H9 (cell line): ENCODE measurements around the gene BACE2. TPM values are rescaled to one million over a fixed set of nuclear protein-coding genes. Genes with fewer than 3 reads are reported as not detected.

Experiments used
- DNase-seq: peaks from one replicate; pipeline ENCODE4 v3.0.0-alpha.2; 2017
- H2AFZ ChIP-seq: one replicate; pipeline ENCODE4 v1.6.1; 2013; ENCODE audit warnings: mild to moderate bottlenecking, low read length, control low read depth, moderate library complexity
- H2AK5ac ChIP-seq: 2 replicates; pipeline ENCODE4 v1.6.1; 2013; ENCODE audit warnings: low read length, control low read depth, mixed read lengths; ENCODE audit not compliant: insufficient read length
- H2BK120ac ChIP-seq: one replicate; pipeline ENCODE4 v1.6.1; 2013; ENCODE audit warnings: low read depth, mild to moderate bottlenecking, low read length, control low read depth, inconsistent platforms; ENCODE audit not compliant: poor library complexity, severe bottlenecking
- H2BK12ac ChIP-seq: 2 replicates; pipeline ENCODE4 v1.6.1; 2013; ENCODE audit warnings: low read length, control low read depth, mixed read lengths, low read depth; ENCODE audit not compliant: insufficient read length
- H2BK15ac ChIP-seq: 2 replicates; pipeline ENCODE4 v1.6.1; 2013; ENCODE audit warnings: low read depth, low read length, control low read depth
- H2BK20ac ChIP-seq: one replicate; pipeline ENCODE4 v1.6.1; 2013; ENCODE audit warnings: low read depth, mild to moderate bottlenecking, low read length, control low read depth, inconsistent platforms; ENCODE audit not compliant: poor library complexity, severe bottlenecking
- H2BK5ac ChIP-seq: 2 replicates; pipeline ENCODE4 v1.6.1; 2013; ENCODE audit warnings: low read length, control low read depth, mixed read lengths; ENCODE audit not compliant: insufficient read length
- H3K14ac ChIP-seq: 2 replicates; pipeline ENCODE4 v1.6.1; 2013; ENCODE audit warnings: low read length, control low read depth; ENCODE audit not compliant: insufficient read depth
- H3K18ac ChIP-seq: 2 replicates; pipeline ENCODE4 v1.6.1; 2013; ENCODE audit warnings: low read depth, mild to moderate bottlenecking, mixed read lengths, low read length, control low read depth; ENCODE audit not compliant: insufficient read length
- H3K23ac ChIP-seq: 2 replicates; pipeline ENCODE4 v1.6.1; 2013; ENCODE audit warnings: low read length, control low read depth, mixed read lengths, low read depth; ENCODE audit not compliant: insufficient read length
- H3K23me2 ChIP-seq: 2 replicates; pipeline ENCODE4 v1.6.1; 2013; ENCODE audit warnings: low read depth, mild to moderate bottlenecking, mixed read lengths, low read length, control low read depth; ENCODE audit not compliant: insufficient read length, poor library complexity, severe bottlenecking
- H3K27ac ChIP-seq: 2 replicates; pipeline ENCODE4 v1.5.1; 2013; ENCODE audit warnings: low read length, control low read depth, mixed read lengths, low read depth; ENCODE audit not compliant: insufficient read length
- H3K27me3 ChIP-seq: 2 replicates; pipeline ENCODE4 v1.6.1; 2013; ENCODE audit warnings: low read length, control low read depth, inconsistent platforms; ENCODE audit not compliant: insufficient read depth
- H3K4ac ChIP-seq: 2 replicates; pipeline ENCODE4 v1.6.1; 2013; ENCODE audit warnings: low read depth, mild to moderate bottlenecking, control low read depth, inconsistent platforms, low read length, moderate library complexity
- H3K4me1 ChIP-seq: 2 replicates; pipeline ENCODE4 v1.6.1; 2013; ENCODE audit warnings: low read length, control low read depth, inconsistent platforms; ENCODE audit not compliant: insufficient read depth
- H3K4me2 ChIP-seq: 2 replicates; pipeline ENCODE4 v1.6.1; 2013; ENCODE audit warnings: low read length, control low read depth, mixed read lengths; ENCODE audit not compliant: insufficient read length, insufficient read depth
- H3K56ac ChIP-seq: 2 replicates; pipeline ENCODE4 v1.6.1; 2013; ENCODE audit warnings: low read depth, mild to moderate bottlenecking, mixed read lengths, low read length, control low read depth; ENCODE audit not compliant: insufficient read length
- H3K79me1 ChIP-seq: 2 replicates; pipeline ENCODE4 v1.6.1; 2013; ENCODE audit warnings: low read depth, mild to moderate bottlenecking, moderate library complexity, low read length, control low read depth, inconsistent platforms; ENCODE audit not compliant: insufficient read depth, poor library complexity, severe bottlenecking
- H3K79me2 ChIP-seq: 2 replicates; pipeline ENCODE4 v1.6.1; 2013; ENCODE audit warnings: low read length, control low read depth, inconsistent platforms; ENCODE audit not compliant: insufficient read depth
- H3K9ac ChIP-seq: 2 replicates; pipeline ENCODE4 v1.6.1; 2013; ENCODE audit warnings: low read length, control low read depth, mixed read lengths; ENCODE audit not compliant: insufficient read length; ENCODE audit errors: extremely low read depth
- H3K9me3 ChIP-seq: one replicate; pipeline ENCODE4 v1.6.1; 2013; ENCODE audit warnings: low read depth, low read length, inconsistent platforms; ENCODE audit not compliant: control insufficient read depth
- H3T11ph ChIP-seq: one replicate; pipeline ENCODE4 v1.6.1; 2013; ENCODE audit warnings: mild to moderate bottlenecking, low read length, control low read depth, inconsistent platforms
- H4K20me1 ChIP-seq: one replicate; pipeline ENCODE4 v1.6.1; 2013; ENCODE audit not compliant: control insufficient read depth, insufficient read length, insufficient read depth
- H4K5ac ChIP-seq: 2 replicates; pipeline ENCODE4 v1.6.1; 2013; ENCODE audit warnings: low read depth, mild to moderate bottlenecking, mixed read lengths, low read length, control low read depth; ENCODE audit not compliant: insufficient read length
- H4K8ac ChIP-seq: replicated peaks from 2 replicates; pipeline ENCODE4 v1.6.1; 2013; ENCODE audit warnings: low read length, control low read depth, mixed read lengths, low read depth; ENCODE audit not compliant: insufficient read length
- H4K91ac ChIP-seq: 2 replicates; pipeline ENCODE4 v1.6.1; 2013; ENCODE audit warnings: low read depth, mild to moderate bottlenecking, moderate library complexity, mixed read lengths, low read length, control low read depth; ENCODE audit not compliant: insufficient read length
- H3K27ac Mint-ChIP-seq, 3 experiments: 2 replicates in 2 of 3; 3 replicates in 1 of 3; pipeline ENCODE4 v1.8.0; 2020 to 2021; ENCODE audit warnings: mixed read lengths in 3 of 3, mild to moderate bottlenecking in 1 of 3, moderate library complexity in 1 of 3
- H3K27me3 Mint-ChIP-seq: 2 replicates; pipeline ENCODE4 v1.8.0; 2021; ENCODE audit warnings: low read depth, mild to moderate bottlenecking, moderate library complexity, mixed read lengths
- H3K36me3 Mint-ChIP-seq, 3 experiments: 2 replicates in 2 of 3; 3 replicates in 1 of 3; pipeline ENCODE4 v1.8.0; 2020 to 2021; ENCODE audit warnings: low read depth in 3 of 3, mixed read lengths in 3 of 3; ENCODE audit not compliant: insufficient read depth in 1 of 3
- H3K4me1 Mint-ChIP-seq, 2 experiments: 2 replicates each; pipeline ENCODE4 v1.8.0; 2020; ENCODE audit warnings: mixed read lengths in 2 of 2
- H3K4me3 Mint-ChIP-seq, 2 experiments: 2 replicates in 1 of 2; 3 replicates in 1 of 2; pipeline ENCODE4 v1.8.0; 2020 to 2021; ENCODE audit warnings: mild to moderate bottlenecking in 2 of 2, mixed read lengths in 2 of 2, moderate library complexity in 1 of 2
- H3K9me3 Mint-ChIP-seq, 2 experiments: 2 replicates in 1 of 2; 3 replicates in 1 of 2; pipeline ENCODE4 v1.8.0; 2020; ENCODE audit warnings: mild to moderate bottlenecking in 2 of 2, mixed read lengths in 2 of 2, moderate library complexity in 1 of 2
- WGBS: extraction: QIAGEN DNeasy Blood & Tissue Kit; methylation state at CpG from one replicate; pipeline ENCODE4 v1.1.7; 2013; ENCODE audit warnings: missing lambda C conversion rate, low lambda C conversion rate, mixed read lengths; ENCODE audit not compliant: insufficient read length; ENCODE audit errors: extremely low coverage; 5-methylcytosine and 5-hydroxymethylcytosine counted together
- total RNA-seq: library from RNA; stranded (reverse); gene quantifications from 2 replicates; pipeline ENCODE4 v1.2.1, GENCODE V29; 2021
- TF ChIP-seq, protein P1 (sequence below): fragments of 200-600 bp; sonication (generic); conservative IDR thresholded peaks from 3 replicates; pipeline ENCODE4 v1.8.0; 2021; ENCODE audit warnings: antibody characterized with exemption, mild to moderate bottlenecking

The BACE2 gene
- total RNA-seq, 1 experiment from 2014 or later: 8.0 TPM

DNA sequence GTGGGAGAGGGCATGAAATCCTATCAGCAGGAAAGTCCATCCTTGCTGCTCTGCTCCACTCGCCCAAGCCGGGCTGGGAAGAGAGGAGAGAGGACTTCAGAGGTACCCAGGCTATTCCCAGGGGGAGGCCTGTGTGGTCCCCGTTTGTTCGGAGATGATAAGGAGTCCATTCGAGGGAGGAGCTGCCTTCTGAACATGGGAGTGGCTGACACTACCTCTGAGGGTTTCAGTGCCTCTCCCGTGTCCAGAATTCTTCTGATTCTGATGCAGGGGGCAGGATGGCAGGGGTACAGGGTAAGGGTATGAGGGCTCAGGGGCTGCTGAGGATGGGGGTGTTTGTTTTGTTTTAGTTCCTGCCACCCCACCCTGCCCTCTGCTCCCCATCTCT is 40.4 kb downstream of the BACE2 start:
- H3K14ac ChIP-seq: no peak overlapping the region
- no peak overlapping the region for H3K18ac ChIP-seq
- DNase-seq: no peak
- no peak overlapping the region for H3K9ac ChIP-seq
- H3K4ac ChIP-seq: no peak overlapping the region
- TF ChIP-seq, protein P1, sequence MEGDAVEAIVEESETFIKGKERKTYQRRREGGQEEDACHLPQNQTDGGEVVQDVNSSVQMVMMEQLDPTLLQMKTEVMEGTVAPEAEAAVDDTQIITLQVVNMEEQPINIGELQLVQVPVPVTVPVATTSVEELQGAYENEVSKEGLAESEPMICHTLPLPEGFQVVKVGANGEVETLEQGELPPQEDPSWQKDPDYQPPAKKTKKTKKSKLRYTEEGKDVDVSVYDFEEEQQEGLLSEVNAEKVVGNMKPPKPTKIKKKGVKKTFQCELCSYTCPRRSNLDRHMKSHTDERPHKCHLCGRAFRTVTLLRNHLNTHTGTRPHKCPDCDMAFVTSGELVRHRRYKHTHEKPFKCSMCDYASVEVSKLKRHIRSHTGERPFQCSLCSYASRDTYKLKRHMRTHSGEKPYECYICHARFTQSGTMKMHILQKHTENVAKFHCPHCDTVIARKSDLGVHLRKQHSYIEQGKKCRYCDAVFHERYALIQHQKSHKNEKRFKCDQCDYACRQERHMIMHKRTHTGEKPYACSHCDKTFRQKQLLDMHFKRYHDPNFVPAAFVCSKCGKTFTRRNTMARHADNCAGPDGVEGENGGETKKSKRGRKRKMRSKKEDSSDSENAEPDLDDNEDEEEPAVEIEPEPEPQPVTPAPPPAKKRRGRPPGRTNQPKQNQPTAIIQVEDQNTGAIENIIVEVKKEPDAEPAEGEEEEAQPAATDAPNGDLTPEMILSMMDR: no peak
- H2BK12ac ChIP-seq: no peak overlapping the region
- no peak overlapping the region for H3K56ac ChIP-seq
- peaks cover 1% of the 10 kb centered on the region; the same call in 1 of the 2 replicates for H3K27me3 Mint-ChIP-seq
- no peak overlapping the region for H2AFZ ChIP-seq
- H3K79me1 ChIP-seq: no peaks in the 10 kb centered on the region
- H2BK20ac ChIP-seq: no peak overlapping the region
- H4K20me1 ChIP-seq: no peaks in the 10 kb centered on the region
- no peak overlapping the region for H3T11ph ChIP-seq
- H3K4me1 Mint-ChIP-seq: peaks cover 11 to 20% of the 10 kb centered on the region in 2 experiments
- H3K27me3 ChIP-seq: no peaks in the 10 kb centered on the region
- no peaks in the 10 kb centered on the region for H3K9me3 Mint-ChIP-seq
- H3K36me3 Mint-ChIP-seq: no peaks in the 10 kb centered on the region
- no peak overlapping the region for H2BK5ac ChIP-seq
- H3K9me3 ChIP-seq: no peaks in the 10 kb centered on the region
- no peak overlapping the region for H3K4me2 ChIP-seq
- no peak overlapping the region for H2BK120ac ChIP-seq
- H4K91ac ChIP-seq: no peak overlapping the region
- no peaks in the 10 kb centered on the region for H3K23me2 ChIP-seq
- no peaks in the 10 kb centered on the region for H3K4me1 ChIP-seq
- H3K27ac Mint-ChIP-seq: peak overlapping the region in 2 of 3 experiments; percentile 18 to 48; a peak in 1 of 7 replicates
- H2BK15ac ChIP-seq: no peak overlapping the region
- no peak overlapping the region for H4K5ac ChIP-seq
- no peak overlapping the region for H4K8ac ChIP-seq
- no peaks in the 10 kb centered on the region for H3K79me2 ChIP-seq
- H3K27ac ChIP-seq: no peak overlapping the region
- no peak overlapping the region for H3K23ac ChIP-seq
- no peak overlapping the region for H2AK5ac ChIP-seq
- no CpG with 5 or more reads among the region's 6 CpGs for WGBS
- H3K4me3 Mint-ChIP-seq: no peak overlapping the region
